Vagina (tissue), 2 donors: ENCODE measurements around the gene TNFRSF9.

Source experiments
- POLR2A ChIP-seq, 2 donors: fragments of 450-650 bp; IDR thresholded peaks; one replicate each; pipeline ENCODE4 v1.6.1; 2017; ENCODE audit warnings: antibody characterized with exemption in 2 of 2, mild to moderate bottlenecking in 2 of 2, moderate library complexity in 2 of 2
- TF ChIP-seq, protein P1 (sequence below), 3 experiments: fragments of 450-650 bp in 2 of 3; fragments of 200-600 bp in 1 of 3; sonication (generic) in 1 of 3; IDR thresholded peaks; one replicate each; pipeline ENCODE4 v1.5.1; 2017 to 2019; ENCODE audit warnings: antibody characterized with exemption in 3 of 3, mild to moderate bottlenecking in 2 of 3, moderate library complexity in 2 of 3

DNA sequence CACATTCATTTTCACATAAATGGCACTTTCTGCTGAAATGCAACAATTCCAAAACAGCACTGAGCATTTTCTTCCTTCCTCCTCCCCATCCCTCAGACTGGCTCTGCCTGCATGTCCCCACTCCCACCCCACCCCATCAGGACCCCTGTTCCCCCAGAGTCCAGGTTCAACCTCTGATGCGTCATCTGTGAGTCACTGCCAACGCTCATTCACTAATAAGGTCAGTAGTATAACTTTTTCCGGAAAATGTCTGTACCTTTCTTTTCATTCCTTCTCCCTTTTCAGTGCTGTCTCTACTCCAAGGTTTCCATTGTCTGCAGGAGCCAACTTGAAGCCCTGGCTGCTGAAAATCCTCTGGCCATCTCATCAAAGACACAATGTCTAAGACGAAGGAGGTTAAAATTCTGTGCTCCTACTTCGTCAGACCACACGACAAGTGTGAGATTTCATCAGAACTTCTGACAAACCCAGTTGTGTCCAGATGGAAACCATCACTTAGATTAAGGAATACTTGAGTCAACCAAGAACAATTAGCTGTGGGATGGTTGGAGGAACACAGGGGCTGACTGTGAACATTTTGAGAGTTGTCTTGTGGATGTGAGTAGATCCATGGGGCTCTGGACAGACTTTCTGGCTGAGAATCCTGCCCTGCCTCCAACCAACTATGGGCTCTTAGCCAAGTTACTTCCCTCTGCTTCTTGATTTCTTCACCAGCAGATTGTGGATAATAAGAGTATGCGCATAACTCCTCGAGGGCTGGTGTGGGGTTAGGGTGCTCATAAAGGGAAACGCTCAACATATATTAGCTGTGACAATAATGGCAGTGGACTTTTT, 52.2 kb downstream of the TNFRSF9 start:
- TF ChIP-seq, protein P1, sequence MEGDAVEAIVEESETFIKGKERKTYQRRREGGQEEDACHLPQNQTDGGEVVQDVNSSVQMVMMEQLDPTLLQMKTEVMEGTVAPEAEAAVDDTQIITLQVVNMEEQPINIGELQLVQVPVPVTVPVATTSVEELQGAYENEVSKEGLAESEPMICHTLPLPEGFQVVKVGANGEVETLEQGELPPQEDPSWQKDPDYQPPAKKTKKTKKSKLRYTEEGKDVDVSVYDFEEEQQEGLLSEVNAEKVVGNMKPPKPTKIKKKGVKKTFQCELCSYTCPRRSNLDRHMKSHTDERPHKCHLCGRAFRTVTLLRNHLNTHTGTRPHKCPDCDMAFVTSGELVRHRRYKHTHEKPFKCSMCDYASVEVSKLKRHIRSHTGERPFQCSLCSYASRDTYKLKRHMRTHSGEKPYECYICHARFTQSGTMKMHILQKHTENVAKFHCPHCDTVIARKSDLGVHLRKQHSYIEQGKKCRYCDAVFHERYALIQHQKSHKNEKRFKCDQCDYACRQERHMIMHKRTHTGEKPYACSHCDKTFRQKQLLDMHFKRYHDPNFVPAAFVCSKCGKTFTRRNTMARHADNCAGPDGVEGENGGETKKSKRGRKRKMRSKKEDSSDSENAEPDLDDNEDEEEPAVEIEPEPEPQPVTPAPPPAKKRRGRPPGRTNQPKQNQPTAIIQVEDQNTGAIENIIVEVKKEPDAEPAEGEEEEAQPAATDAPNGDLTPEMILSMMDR (IDR thresholded peaks at IDR 0.05), result no peak
- no peak for TF ChIP-seq POLR2A (IDR thresholded peaks at IDR 0.05)
